SU-DHL-6 (cell line): Measurements from ENCODE around the gene NELL1.

Experiments
- H2AFZ ChIP-seq: fragments of 200-600 bp; sonication (generic); 2 replicates; pipeline ENCODE4 v1.6.1; 2014; ENCODE audit warnings: low read depth, mild to moderate bottlenecking, moderate library complexity, mixed read lengths, antibody characterized with exemption, low read length; ENCODE audit not compliant: severe bottlenecking
- H3F3A ChIP-seq: fragments of 200-600 bp; shearing (Covaris generic); 2 replicates; pipeline ENCODE4 v1.6.0; 2016; ENCODE audit warnings: antibody characterized with exemption, mild to moderate bottlenecking; ENCODE audit not compliant: insufficient read depth
- H3K27ac ChIP-seq: fragments of 200-600 bp; sonication (generic); 2 replicates; pipeline ENCODE4 v1.5.1; 2016; ENCODE audit warnings: low read depth, mild to moderate bottlenecking, low read length, moderate library complexity, mixed read lengths
- H3K27me3 ChIP-seq: fragments of 200-600 bp; sonication (generic), shearing (Covaris generic); 2 replicates; pipeline ENCODE4 v1.6.0; 2014; ENCODE audit warnings: mild to moderate bottlenecking, low read length
- H3K36me3 ChIP-seq: fragments of 200-600 bp; sonication (generic); 2 replicates; pipeline ENCODE4 v1.6.1; 2014; ENCODE audit warnings: mild to moderate bottlenecking, low read length, mixed read lengths
- H3K4me2 ChIP-seq: fragments of 300-600, 200-600 bp; shearing (Covaris generic), sonication (generic); 2 replicates; pipeline ENCODE4 v1.6.0; 2014; ENCODE audit warnings: low read length, low read depth, mild to moderate bottlenecking; ENCODE audit not compliant: poor library complexity, severe bottlenecking
- H3K4me3 ChIP-seq: fragments of 200-600 bp; sonication (generic); 2 replicates; pipeline ENCODE4 v1.5.1; 2014; ENCODE audit warnings: antibody characterized with exemption, low read length, mild to moderate bottlenecking, mixed read lengths; ENCODE audit not compliant: insufficient read depth, poor library complexity, severe bottlenecking
- H3K79me2 ChIP-seq: fragments of 200-600 bp; sonication (generic); 2 replicates; pipeline ENCODE4 v1.6.1; 2014; ENCODE audit warnings: mild to moderate bottlenecking, low read length, moderate library complexity; ENCODE audit not compliant: insufficient read depth
- H3K9ac ChIP-seq: fragments of 200-600 bp; sonication (generic); 2 replicates; pipeline ENCODE4 v1.7.0; 2014; ENCODE audit warnings: mild to moderate bottlenecking, low read length
- H3K9me2 ChIP-seq: fragments of 200-600 bp; sonication (generic); replicated peaks from 2 replicates; pipeline ENCODE4 v1.6.1; 2014; ENCODE audit warnings: low read length; ENCODE audit not compliant: insufficient read depth
- H3K9me3 ChIP-seq: fragments of 200-600 bp; sonication (generic); 2 replicates; pipeline ENCODE4 v1.6.1; 2014; ENCODE audit warnings: low read length, mixed read lengths; ENCODE audit not compliant: insufficient read depth
- H4K20me1 ChIP-seq: fragments of 200-600 bp; sonication (generic); 2 replicates; pipeline ENCODE4 v1.6.1; 2014; ENCODE audit warnings: low read depth, mild to moderate bottlenecking, antibody characterized with exemption, low read length, moderate library complexity, mixed read lengths
- CTCF ChIP-seq: fragments of 200-600 bp; sonication (generic); IDR thresholded peaks from one replicate; pipeline ENCODE4 v1.5.1; 2017; ENCODE audit warnings: antibody characterized with exemption, mild to moderate bottlenecking, low read length, moderate library complexity; ENCODE audit not compliant: insufficient read depth, poor library complexity, severe bottlenecking
- EZH2phosphoT487 ChIP-seq: fragments of 200-600 bp; sonication (generic), shearing (Covaris generic); conservative IDR thresholded peaks from 2 replicates; pipeline ENCODE4 v1.6.1; 2018; ENCODE audit warnings: mild to moderate bottlenecking, antibody characterized with exemption, low read length, moderate library complexity, mixed read lengths

NELL1 gene

GRCh38 chr11:20668844-20669819 is at the start of gene NELL1:
NELL1 (plus strand) TSS chr11:20669586.
- TF ChIP-seq CTCF (no peak), EZH2phosphoT487 (no peak)
- Histone ChIP-seq H3K4me3 (no peak within 1 kb of the TSS), H3K9ac (no peak within 1 kb of the TSS), H3F3A (no peaks in the 10 kb centered on the region), H3K79me2 (no peaks in the 10 kb centered on the region), H3K4me2 (no peak within 1 kb of the TSS), H3K27me3 (no peaks in the 10 kb centered on the region), H3K9me2 (no peaks in the 10 kb centered on the region), H3K36me3 (no peaks in the 10 kb centered on the region), H4K20me1 (no peaks in the 10 kb centered on the region), H3K9me3 (no peaks in the 10 kb centered on the region), H3K27ac (no peak within 1 kb of the TSS), H2AFZ (no peak within 1 kb of the TSS)

GRCh38 chr11:20620988-20621387 is 48.4 kb upstream of the NELL1 start:
- no peak overlapping the region for H3K27ac ChIP-seq
- no peak for TF ChIP-seq EZH2phosphoT487
- TF ChIP-seq CTCF, result no peak

GRCh38 chr11:20621679-20622078 is 47.7 kb upstream of the NELL1 start:
- H3K27me3 ChIP-seq, result no peaks in the 10 kb centered on the region
- no peak overlapping the region for H3K9ac ChIP-seq
- H3K79me2 ChIP-seq, result no peaks in the 10 kb centered on the region
- no peaks in the 10 kb centered on the region for H3K36me3 ChIP-seq
- no peaks in the 10 kb centered on the region for H3K9me2 ChIP-seq
- H3K4me3 ChIP-seq, result no peak overlapping the region
- H3K4me2 ChIP-seq, result no peak overlapping the region
- no peak for TF ChIP-seq CTCF
- no peak for TF ChIP-seq EZH2phosphoT487
- H2AFZ ChIP-seq, result no peak overlapping the region
- no peaks in the 10 kb centered on the region for H4K20me1 ChIP-seq
- no peaks in the 10 kb centered on the region for H3K9me3 ChIP-seq
- no peaks in the 10 kb centered on the region for H3F3A ChIP-seq
- H3K27ac ChIP-seq, result no peak overlapping the region

More at GRCh38 chr11:20620988-20621387, 48.4 kb upstream of the NELL1 start:
- Histone ChIP-seq H3K4me2 (no peak overlapping the region), H3K79me2 (no peaks in the 10 kb centered on the region), H3K4me3 (no peak overlapping the region), H3K27me3 (no peaks in the 10 kb centered on the region), H2AFZ (no peak overlapping the region), H3K36me3 (no peaks in the 10 kb centered on the region), H3K9ac (no peak overlapping the region), H3K9me2 (no peaks in the 10 kb centered on the region), H3K9me3 (no peaks in the 10 kb centered on the region), H3F3A (no peaks in the 10 kb centered on the region), H4K20me1 (no peaks in the 10 kb centered on the region)
